ENCODE results near the gene ZNF362. TPM values are rescaled to one million over a fixed set of nuclear protein-coding genes. Genes with fewer than 3 reads are reported as not detected.
A peak's percentile ranks its signal among the peaks of the same experiment; 100 is the strongest.

Gene ZNF362
- total RNA-seq, 4 donors from 2014 or later, result 20.7 to 44.1 (median 26.7) TPM

DNA sequence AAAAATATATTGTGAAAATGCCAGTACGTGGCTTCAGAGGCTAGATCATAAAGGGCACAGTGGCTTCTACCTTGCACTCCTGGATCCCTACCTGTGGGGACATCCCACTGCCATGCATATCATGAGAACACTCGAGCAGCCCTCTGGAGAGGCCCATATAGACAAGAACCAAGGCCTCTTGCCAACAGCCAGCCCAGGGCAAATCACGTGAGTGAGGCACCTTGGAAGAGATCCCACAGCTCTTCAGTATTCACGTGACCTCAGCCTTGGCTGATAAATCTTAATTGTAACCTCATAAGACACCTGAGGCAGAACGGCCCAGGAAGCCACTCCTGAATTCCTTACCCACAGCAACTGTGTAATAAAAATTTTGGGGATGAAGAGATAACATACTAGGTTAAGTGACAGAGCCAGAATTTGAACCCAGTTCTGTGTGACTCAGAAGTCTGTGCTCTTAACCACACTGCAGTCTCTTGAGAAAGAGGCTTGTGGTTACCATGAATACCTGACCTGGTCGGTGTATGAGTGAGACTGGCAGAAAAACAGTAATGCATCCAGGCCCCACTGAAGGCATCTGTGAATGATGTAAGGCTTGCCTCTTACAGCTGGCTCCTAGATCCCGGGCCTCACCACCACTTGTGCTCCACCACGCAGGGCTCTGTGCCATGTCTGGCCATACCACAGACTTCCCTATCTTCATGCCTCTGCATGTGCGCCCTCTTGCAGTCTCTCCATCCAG, 71.5 kb downstream of the ZNF362 start:
- Histone ChIP-seq H3K27ac (peak overlapping the region; percentile 66 to 76 (median 75)), H3K36me3 (peaks cover 85 to 89% of the 10 kb centered on the region in 2 donors), H3K4me3 (replicated peaks in 1 of 3) (no peak overlapping the region), H3K4me1 (peaks cover 45 to 78% of the 10 kb centered on the region in 2 donors), H3K9me3 (no peaks in the 10 kb centered on the region), H3K27me3 (no peaks in the 10 kb centered on the region)
- intact Hi-C loops (cut with DNase I), result no loop called here
- peak; percentile 94 for DNase-seq
- WGBS, 2 donors, result 21 to 32% methylated on average over 9 of the region's 9 CpGs
- TF ChIP-seq POLR2A (IDR thresholded peaks at IDR 0.05), result no peak
- TF ChIP-seq, protein P1, sequence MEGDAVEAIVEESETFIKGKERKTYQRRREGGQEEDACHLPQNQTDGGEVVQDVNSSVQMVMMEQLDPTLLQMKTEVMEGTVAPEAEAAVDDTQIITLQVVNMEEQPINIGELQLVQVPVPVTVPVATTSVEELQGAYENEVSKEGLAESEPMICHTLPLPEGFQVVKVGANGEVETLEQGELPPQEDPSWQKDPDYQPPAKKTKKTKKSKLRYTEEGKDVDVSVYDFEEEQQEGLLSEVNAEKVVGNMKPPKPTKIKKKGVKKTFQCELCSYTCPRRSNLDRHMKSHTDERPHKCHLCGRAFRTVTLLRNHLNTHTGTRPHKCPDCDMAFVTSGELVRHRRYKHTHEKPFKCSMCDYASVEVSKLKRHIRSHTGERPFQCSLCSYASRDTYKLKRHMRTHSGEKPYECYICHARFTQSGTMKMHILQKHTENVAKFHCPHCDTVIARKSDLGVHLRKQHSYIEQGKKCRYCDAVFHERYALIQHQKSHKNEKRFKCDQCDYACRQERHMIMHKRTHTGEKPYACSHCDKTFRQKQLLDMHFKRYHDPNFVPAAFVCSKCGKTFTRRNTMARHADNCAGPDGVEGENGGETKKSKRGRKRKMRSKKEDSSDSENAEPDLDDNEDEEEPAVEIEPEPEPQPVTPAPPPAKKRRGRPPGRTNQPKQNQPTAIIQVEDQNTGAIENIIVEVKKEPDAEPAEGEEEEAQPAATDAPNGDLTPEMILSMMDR (IDR thresholded peaks at IDR 0.05), result peak in 1 of 6 experiments; percentile 7

- TF ChIP-seq, protein P1 (IDR thresholded peaks at IDR 0.05), result no peak
- no peak for TF ChIP-seq POLR2A (IDR thresholded peaks at IDR 0.05)
- H3K4me1 ChIP-seq, result peaks cover 56 to 77% of the 10 kb centered on the region in 2 donors
- 94 to 100% methylated on average over 12 of the region's 12 CpGs for WGBS, 2 donors
- peak overlapping the region; percentile 66 to 76 (median 75) for H3K27ac ChIP-seq
- H3K36me3 ChIP-seq, result peaks cover 75 to 86% of the 10 kb centered on the region in 2 donors
- no peak for DNase-seq
- H3K9me3 ChIP-seq, result no peaks in the 10 kb centered on the region
- intact Hi-C loops (cut with DNase I), result no loop called here
- H3K27me3 ChIP-seq, result no peaks in the 10 kb centered on the region
- no peak overlapping the region for H3K4me3 ChIP-seq (replicated peaks in 1 of 3)
These were observed 72.5 kb downstream of the ZNF362 start for GRCh38 chr1:33328817-33329216.

DNA sequence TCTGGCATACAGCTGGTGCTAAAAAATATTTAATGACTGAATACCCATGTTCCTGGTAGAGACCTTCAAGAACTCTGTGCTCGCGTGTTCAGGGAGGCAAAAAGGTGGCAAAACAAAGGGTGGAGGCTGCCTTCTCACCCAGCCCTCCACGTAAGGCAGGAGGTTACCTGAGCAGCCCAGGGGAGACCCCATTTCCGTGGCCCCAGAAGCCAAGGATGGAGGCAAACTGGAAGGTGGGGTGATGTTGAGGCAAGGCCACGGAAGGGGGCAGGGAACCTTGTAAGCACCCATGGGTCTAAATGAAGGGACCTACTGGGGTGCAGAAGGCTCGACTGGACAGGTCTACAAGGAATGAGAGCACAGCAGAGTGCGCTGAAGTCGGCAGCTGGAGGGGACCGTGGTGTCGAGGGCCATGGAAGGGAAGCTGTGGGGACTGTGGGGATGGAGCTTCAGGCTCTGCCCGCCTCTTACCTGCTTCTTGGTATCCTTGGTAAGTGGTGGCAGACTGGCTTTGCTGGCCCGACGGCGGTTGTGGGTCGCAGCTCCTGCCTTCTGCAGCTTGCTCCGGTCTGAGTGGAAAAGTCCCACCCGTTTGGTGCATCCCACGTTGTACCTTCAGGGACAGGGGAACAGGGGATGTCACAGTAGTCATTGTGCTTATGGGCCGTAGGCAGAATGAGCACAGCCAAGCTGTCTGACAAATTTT, 73.5 kb downstream of the ZNF362 start:
- intact Hi-C loops (cut with DNase I), result no loop called here
- H3K4me3 ChIP-seq (replicated peaks in 1 of 3), result no peak overlapping the region
- 89 to 90% methylated on average over 19 of the region's 19 CpGs for WGBS, 2 donors
- no peak for DNase-seq
- H3K27ac ChIP-seq, result peak overlapping the region in 2 of 3 donors; percentile 66 to 72
- no peak for TF ChIP-seq POLR2A (IDR thresholded peaks at IDR 0.05)
- TF ChIP-seq, protein P1 (IDR thresholded peaks at IDR 0.05), result no peak
- no peaks in the 10 kb centered on the region for H3K27me3 ChIP-seq
- H3K36me3 ChIP-seq, result peaks cover 66 to 77% of the 10 kb centered on the region in 2 donors
- H3K4me1 ChIP-seq, result peaks cover 65 to 77% of the 10 kb centered on the region in 2 donors
- H3K9me3 ChIP-seq, result no peaks in the 10 kb centered on the region

DNA sequence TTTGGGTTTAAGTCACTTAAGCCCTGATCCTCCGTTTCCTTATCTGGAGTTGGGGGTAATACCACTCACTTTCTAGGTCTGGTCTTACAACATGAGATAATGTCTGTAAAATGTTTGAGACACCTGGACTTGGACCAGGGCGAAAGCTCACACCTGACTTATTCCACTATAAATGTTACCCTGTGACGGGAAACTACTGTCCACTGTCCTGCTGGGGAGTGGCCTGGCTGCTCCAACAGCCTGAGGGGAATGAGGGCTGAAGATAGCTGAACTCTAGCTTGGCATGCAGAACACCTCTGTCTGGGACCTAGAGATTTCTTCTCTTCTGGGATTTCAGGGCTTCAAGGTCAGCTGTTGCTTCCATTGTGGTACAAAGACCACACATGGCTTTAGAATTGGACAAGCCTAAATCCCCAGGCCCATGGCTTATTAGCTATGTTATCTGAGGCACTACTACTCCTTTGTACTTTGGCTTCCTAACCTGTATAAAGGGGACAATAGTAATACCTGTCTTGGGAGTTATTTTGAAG, 74.1 kb downstream of the ZNF362 start:
- H3K9me3 ChIP-seq, result no peaks in the 10 kb centered on the region
- TF ChIP-seq POLR2A (IDR thresholded peaks at IDR 0.05), result no peak
- TF ChIP-seq, protein P1 (IDR thresholded peaks at IDR 0.05), result no peak
- no peaks in the 10 kb centered on the region for H3K27me3 ChIP-seq
- intact Hi-C loops (cut with DNase I), result no loop called here
- peaks cover 69 to 77% of the 10 kb centered on the region in 2 donors for H3K4me1 ChIP-seq
- no peak for DNase-seq
- peak overlapping the region in 2 of 3 donors; percentile 72 to 77 for H3K27ac ChIP-seq
- whole genome bisulfite sequencing, 2 donors, result 92 to 96% methylated on average over 3 of the region's 3 CpGs
- H3K4me3 ChIP-seq (replicated peaks in 1 of 3), result no peak overlapping the region
- peaks cover 60 to 70% of the 10 kb centered on the region in 2 donors for H3K36me3 ChIP-seq

Measured in thyroid gland (tissue), 4 donors.